Activated CD4-positive, alpha-beta T cell treated with anti-CD3 and anti-CD28 coated beads for 1 hour (primary cell): ENCODE data around the gene NAALADL2.

ENCODE experiments used
- DNase-seq: peaks from one replicate; pipeline ENCODE4 v3.0.0-alpha.2; 2020

Gene NAALADL2

DNA sequence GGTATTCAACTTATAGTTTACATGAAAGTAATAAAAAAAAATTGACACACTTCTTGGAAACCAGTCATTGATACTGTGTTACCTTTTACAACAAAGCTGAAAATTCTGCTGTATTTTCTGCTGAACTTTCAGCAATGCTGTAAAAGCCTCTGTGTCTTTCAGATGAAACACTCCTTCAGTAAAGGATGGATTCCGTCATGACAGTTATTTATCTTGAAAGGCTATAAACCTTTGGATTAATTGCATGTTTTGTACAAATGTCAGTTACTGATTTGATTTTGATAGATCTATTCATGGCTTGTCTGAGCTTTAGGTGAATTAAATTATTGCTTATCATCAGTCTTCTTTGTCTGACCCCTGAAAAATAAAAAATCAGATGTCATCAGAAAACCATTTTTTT lies 355.1 kb downstream of the NAALADL2 start:
- DNase-seq, result no peak

DNA sequence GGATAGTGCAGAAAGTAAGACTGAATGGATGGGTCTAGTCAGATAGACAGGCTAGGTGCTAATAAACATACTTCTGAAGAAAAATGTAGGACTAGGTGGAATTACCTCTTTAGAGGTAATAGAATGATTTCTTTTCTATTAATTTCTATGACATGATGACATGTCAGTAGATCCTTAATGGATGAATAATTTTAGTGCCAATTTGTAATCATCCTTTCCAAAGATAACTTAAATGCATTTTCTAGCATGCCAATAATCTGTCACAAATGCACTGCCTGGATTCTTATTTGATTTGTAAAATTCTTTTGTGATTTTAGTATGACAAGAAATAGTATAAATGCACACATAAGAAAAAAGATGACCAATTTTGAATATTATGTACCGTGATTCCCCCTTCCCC lies 356.7 kb downstream of the NAALADL2 start:
- DNase-seq, result no peak

DNA sequence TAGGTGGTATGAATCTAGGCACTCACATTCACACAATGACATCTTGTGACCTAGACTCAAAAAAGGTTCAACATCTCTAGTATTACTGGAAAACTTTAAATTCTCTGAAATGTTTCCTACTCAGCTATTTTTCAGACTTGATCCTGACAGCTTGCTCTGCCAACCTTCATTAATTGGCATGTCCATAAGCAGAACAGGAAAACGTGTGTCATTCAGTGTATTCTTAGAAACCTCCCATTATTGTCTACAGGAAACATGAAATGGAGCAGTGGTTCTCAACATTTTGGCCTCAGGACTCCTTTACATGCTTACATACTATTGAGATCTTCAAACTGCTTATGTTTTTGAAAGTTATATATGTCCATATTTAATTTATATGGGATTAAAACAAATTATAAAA lies 363.2 kb downstream of the NAALADL2 start:
- DNase-seq, result no peak

DNA sequence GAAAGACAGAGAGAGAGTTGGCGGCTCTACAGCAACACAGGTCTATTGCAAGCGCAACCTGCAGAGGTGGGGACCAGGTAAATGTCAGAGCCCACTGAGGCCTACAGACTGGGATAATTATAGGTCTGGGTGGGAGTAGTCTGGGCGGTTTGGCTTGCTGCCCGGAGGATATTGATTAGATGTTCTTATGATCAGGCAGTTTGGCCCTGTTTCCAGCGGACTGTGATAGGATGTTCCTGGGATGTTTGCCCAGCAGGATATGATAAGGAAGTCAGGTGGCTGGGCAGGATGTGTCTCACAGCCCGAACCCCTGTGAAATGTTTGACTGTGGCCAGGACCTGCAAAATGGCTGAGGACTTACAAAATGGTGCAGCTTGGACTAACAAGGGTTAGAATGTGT lies 364.9 kb downstream of the NAALADL2 start:
- no peak for DNase-seq

DNA sequence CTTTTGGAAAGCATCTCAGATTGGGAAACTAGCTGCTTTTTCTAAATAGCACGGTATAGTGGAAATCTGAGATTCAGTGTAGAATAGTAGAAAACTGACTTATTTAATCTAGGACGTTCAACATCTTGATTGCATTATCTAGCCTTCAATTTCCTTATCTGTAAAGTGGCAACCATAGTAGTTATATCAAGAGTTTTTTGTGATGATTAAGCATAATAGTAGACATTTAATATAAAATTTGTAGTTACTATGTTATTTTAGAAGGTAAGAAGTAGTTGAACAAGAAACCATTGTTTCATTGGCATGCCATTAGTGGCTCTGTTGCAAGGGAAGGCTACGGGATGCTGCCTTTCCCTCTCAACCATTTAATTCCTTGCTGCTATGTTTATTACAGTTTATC lies 367.3 kb downstream of the NAALADL2 start:
- DNase-seq, result no peak

DNA sequence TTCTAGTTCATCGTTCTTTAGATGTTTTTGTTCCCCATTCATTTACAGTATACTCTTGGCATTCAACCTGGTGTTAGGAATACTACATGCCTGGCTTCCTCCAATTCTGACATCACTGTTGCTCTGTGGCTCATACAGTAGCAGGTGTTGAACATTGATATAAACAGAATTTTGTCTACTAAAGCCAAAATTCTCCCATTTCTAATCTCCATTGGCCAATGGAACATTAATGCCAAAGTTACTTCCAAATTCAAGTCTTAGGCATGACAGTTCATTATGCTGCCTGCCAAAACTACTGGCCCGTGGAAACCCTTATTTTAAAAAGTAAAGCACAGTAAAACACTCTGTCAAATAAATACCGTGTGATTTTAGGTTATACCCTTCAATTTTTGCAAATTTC lies 368.0 kb downstream of the NAALADL2 start:
- no peak for DNase-seq

GRCh38 chr3:175233957-175234940 lies 375.1 kb downstream of the NAALADL2 start:
- DNase-seq, result no peak

DNA sequence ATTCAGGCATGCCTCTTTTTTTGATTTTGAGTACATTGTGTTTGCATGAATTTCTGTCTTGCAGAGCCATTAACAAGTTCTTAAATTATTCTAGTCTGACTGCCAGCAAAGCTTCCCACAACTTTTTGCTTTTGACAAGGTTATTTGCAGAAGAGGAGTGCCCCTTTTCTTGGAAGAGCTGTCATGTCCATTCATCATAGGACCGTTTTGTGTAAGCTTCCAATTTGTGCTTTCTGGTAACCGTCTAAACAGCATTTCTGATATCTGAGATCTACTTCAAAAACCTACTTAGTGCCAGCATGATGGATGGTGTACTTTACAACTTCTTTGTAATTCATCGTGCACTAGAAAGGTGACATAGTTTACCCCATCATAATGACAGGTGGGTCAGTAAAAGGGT lies 379.7 kb downstream of the NAALADL2 start:
- DNase-seq, result no peak

- no peak for DNase-seq
Observed at GRCh38 chr3:175240921-175241320, 381.8 kb downstream of the NAALADL2 start.

DNA sequence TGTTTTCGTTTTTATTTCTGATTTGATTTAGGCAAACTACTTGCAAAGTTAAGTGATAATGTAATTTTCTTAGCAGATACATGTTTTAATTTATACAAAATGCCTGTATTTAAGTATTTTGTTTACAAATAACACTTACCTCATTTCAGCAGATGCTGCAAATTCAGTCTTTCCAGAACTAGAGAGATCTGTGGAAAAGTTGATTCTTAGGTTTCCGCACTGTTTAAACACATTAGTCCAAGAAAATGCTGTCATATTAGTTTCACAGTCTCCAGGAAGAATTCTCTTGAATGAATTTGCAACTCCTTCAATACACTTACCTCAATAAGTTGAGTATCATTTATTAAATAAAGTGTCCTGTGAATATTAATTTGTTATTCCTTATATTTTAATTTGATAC lies 383.1 kb downstream of the NAALADL2 start:
- no peak for DNase-seq

- no peak for DNase-seq
Observed at GRCh38 chr3:175246234-175246633, 387.1 kb downstream of the NAALADL2 start.

- no peak for DNase-seq
Observed at GRCh38 chr3:175246766-175247165, 387.6 kb downstream of the NAALADL2 start.

DNA sequence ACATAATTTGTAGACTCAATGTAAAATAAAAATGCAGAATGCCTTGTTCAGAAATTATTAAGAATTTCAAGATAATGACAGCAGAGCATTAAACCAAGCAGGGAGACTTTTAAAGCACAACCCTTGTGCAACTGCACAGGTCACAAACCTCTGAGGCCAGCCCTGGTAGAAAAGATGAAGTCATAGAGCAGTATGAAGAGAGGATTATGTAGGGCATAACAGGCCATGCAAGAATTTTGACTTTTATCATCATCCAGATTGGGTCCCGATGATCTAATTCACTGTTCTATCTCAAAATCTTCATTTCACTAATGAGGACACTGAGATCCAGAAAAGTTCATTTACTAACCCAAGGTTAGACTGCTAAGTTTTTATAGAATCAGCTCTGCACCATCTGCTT lies 388.5 kb downstream of the NAALADL2 start:
- no peak for DNase-seq

- no peak for DNase-seq
Observed at GRCh38 chr3:175248832-175249231, 389.7 kb downstream of the NAALADL2 start.

DNA sequence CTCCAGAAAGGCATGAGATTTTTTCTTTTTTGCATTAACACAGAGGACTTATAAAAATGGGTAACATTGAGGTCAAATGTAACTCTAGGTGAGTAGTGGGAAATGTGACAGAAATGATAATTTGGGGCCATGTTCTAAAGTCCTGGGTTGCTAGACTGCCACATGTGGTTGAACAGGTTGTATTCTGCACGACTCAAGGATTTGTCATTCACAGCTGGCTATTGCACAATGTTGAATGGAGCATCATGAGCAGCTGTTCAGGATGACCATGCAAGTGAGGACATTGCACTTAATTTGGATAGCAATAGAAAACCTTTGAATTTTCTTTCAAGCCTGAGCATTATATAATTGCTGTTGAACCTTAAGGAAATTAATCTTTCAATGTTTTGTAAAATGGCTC lies 396.6 kb downstream of the NAALADL2 start:
- DNase-seq, result no peak

- no peak for DNase-seq
Observed at GRCh38 chr3:175257123-175257522, 398.0 kb downstream of the NAALADL2 start.

- no peak for DNase-seq
Observed at GRCh38 chr3:175258763-175259162, 399.6 kb downstream of the NAALADL2 start.

DNA sequence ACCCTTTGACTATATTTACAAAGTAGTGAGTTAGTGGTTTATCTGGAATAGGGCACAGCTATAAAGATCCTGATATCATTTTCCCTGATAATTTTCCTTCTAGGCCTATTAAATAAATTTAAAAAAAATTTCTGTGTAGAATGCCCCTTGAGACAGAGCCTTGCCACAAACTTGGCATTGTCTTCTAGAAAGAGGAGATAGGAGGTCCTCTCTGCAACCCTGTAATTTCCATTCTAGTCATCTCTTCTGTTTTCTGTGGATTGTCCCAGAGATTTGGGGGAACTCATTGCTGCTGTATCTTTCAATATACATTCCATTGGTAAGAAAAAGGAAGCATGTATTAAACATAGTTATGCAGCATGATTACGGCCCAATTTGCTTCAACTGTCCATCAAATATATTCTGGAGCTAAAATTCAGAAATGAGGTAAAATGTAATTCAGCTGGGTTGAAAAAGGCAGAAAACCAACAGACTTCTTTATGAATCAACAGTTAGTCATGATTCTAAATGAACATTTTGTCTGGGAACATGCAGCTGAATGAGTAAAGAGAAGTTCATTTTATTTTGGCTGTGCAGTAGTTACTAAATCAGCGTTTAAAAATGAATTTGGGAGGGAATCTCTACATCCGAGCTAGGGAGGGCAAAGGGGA lies 401.1 kb downstream of the NAALADL2 start:
- no peak for DNase-seq

DNA sequence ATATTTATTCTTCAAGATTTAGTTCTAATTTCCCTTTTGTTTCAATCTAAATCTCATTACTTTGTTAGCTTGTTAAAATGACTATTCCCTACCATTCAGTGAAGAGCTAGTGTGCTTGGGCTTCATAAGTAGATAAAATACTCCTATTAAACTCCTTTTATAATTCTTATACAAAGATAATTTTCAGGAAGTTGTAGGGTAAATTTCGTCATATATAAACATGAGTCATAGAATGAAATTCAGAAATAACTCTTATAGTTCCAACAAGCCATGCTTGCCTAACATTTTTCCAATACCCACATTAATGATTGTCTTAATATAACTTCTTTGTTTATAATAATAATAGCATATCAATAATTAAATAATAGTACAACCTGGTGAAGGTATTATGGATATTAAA lies 407.3 kb downstream of the NAALADL2 start:
- DNase-seq, result no peak

DNA sequence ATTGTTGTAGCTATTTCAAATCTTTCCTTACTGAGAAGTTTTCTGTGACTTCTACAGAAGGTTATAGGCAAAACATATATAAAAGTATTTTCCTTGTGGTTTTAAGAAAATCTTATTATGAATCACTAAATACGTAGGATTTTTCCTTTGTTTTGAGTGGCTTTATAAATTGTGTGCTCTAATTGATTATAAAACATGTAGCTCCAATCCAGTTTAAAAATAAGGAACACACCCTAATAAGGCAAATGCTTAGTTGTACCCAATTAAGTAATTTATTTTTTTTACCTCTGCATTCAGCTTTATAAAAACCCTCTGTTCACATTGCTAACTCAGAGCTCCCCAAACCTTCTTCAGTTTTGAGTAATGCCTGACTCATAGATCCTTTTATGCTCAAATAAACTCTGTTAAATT lies 408.0 kb downstream of the NAALADL2 start:
- DNase-seq, result no peak

DNA sequence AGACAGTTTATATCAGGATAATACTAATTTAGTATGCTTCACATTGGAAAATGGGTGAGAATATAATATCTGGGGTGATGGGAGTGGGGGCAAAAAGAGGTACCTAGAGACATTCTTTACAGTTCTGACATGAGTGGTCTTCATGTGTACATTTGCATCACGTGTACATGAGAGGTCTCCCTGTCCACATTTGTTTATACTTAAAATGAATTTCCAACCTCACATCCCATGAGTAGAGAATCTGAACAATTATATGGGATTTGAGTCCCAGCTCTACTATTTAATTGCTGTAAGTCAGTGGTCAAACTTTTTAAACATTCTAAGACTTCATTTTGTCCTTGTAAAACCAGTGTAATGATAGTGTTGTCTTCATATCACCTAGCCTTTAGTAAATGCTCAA lies 408.4 kb downstream of the NAALADL2 start:
- no peak for DNase-seq

GRCh38 chr3:175269394-175269793 lies 410.3 kb downstream of the NAALADL2 start:
- DNase-seq, result no peak

- DNase-seq, result no peak
Observed at GRCh38 chr3:175270198-175270837, 411.2 kb downstream of the NAALADL2 start.

GRCh38 chr3:175270866-175271265 lies 411.7 kb downstream of the NAALADL2 start:
- no peak for DNase-seq
